ENCODE data around the gene SETD3. TPM values are rescaled to one million over a fixed set of nuclear protein-coding genes. Genes with fewer than 3 reads are reported as not detected.

Gene SETD3
- total and polyA plus RNA-seq, 2 donors = 39.0 to 83.6 TPM

GRCh38 chr14:99506276-99506675, 25.6 kb upstream of the SETD3 start:
- no peaks in the 10 kb centered on the region for H3K4me1 ChIP-seq (ENCODE audit: control insufficient read depth in 2 of 2, insufficient read depth in 2 of 2, low read length in 2 of 2)
- 95% methylated on average over 6 of the region's 6 CpGs for WGBS
- no peak overlapping the region for H3K4me3 ChIP-seq (ENCODE audit: low read length in 2 of 2)
- peaks cover 86 to 87% of the 10 kb centered on the region in 2 donors for H3K36me3 ChIP-seq (ENCODE audit: control insufficient read depth in 2 of 2, insufficient read depth in 2 of 2, low read length in 1 of 2)
- DNase-seq (ENCODE audit: low read depth in 6 of 9, low spot score in 9 of 9) = no peak
- H3K27ac ChIP-seq (ENCODE audit: low read depth in 1 of 2, low read length in 1 of 2) = no peak overlapping the region
- no peaks in the 10 kb centered on the region for H3K27me3 ChIP-seq (ENCODE audit: control insufficient read depth in 2 of 2, insufficient read depth in 1 of 2, low read length in 1 of 2)
- no peaks in the 10 kb centered on the region for H3K9me3 ChIP-seq (ENCODE audit: control insufficient read depth in 2 of 2, insufficient read depth in 1 of 2, low read length in 1 of 2)

GRCh38 chr14:99505089-99505488, 24.4 kb upstream of the SETD3 start:
- Histone ChIP-seq H3K4me3 (ENCODE audit: low read length in 2 of 2) (no peak overlapping the region), H3K27me3 (ENCODE audit: control insufficient read depth in 2 of 2, insufficient read depth in 1 of 2, low read length in 1 of 2) (no peaks in the 10 kb centered on the region), H3K36me3 (ENCODE audit: control insufficient read depth in 2 of 2, insufficient read depth in 2 of 2, low read length in 1 of 2) (peaks cover 82 to 87% of the 10 kb centered on the region in 2 donors), H3K4me1 (ENCODE audit: control insufficient read depth in 2 of 2, insufficient read depth in 2 of 2, low read length in 2 of 2) (no peaks in the 10 kb centered on the region), H3K9me3 (ENCODE audit: control insufficient read depth in 2 of 2, insufficient read depth in 1 of 2, low read length in 1 of 2) (no peaks in the 10 kb centered on the region), H3K27ac (ENCODE audit: low read depth in 1 of 2, low read length in 1 of 2) (no peak overlapping the region)
- WGBS = 94% methylated on average over 5 of the region's 5 CpGs
- DNase-seq (ENCODE audit: low read depth in 6 of 9, low spot score in 9 of 9) = no peak

GRCh38 chr14:99503848-99504453, 23.3 kb upstream of the SETD3 start:
- no peaks in the 10 kb centered on the region for H3K27me3 ChIP-seq (ENCODE audit: control insufficient read depth in 2 of 2, insufficient read depth in 1 of 2, low read length in 1 of 2)

DNA sequence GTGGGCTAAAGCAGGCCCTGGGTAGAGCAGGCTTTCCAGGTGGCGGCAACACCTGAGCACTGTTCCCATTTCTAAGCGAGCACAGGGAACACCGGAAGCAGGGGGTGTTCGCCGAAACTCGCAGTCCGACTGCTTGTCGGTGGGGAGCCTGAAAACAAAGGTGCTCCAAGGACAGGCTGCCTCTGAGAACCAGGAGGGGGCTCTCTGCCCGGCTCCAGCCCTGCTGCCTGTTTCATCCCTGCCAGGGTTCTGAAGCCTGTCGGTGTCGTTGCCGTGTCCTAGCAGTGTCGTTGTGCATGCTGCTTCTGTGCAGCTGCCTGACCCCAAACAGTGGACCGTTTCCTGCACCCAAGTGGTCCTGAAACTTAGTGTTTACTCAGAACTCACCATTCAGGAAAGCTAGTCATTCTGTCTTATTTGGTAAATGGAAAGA, 22.3 kb upstream of the SETD3 start:
- Histone ChIP-seq H3K4me3 (ENCODE audit: low read length in 2 of 2) (no peak overlapping the region), H3K36me3 (ENCODE audit: control insufficient read depth in 2 of 2, insufficient read depth in 2 of 2, low read length in 1 of 2) (peaks cover 71 to 76% of the 10 kb centered on the region in 2 donors), H3K27ac (ENCODE audit: low read depth in 1 of 2, low read length in 1 of 2) (no peak overlapping the region), H3K27me3 (ENCODE audit: control insufficient read depth in 2 of 2, insufficient read depth in 1 of 2, low read length in 1 of 2) (no peaks in the 10 kb centered on the region), H3K4me1 (ENCODE audit: control insufficient read depth in 2 of 2, insufficient read depth in 2 of 2, low read length in 2 of 2) (no peaks in the 10 kb centered on the region), H3K9me3 (ENCODE audit: control insufficient read depth in 2 of 2, insufficient read depth in 1 of 2, low read length in 1 of 2) (no peaks in the 10 kb centered on the region)
- WGBS = 96% methylated on average over 14 of the region's 14 CpGs
- no peak for DNase-seq (ENCODE audit: low read depth in 6 of 9, low spot score in 9 of 9)

More at GRCh38 chr14:99503848-99504453, 23.3 kb upstream of the SETD3 start:
- no peak overlapping the region for H3K4me3 ChIP-seq (ENCODE audit: low read length in 2 of 2)
- H3K4me1 ChIP-seq (ENCODE audit: control insufficient read depth in 2 of 2, insufficient read depth in 2 of 2, low read length in 2 of 2) = no peaks in the 10 kb centered on the region
- H3K9me3 ChIP-seq (ENCODE audit: control insufficient read depth in 2 of 2, insufficient read depth in 1 of 2, low read length in 1 of 2) = no peaks in the 10 kb centered on the region
- WGBS = 97% methylated on average over 4 of the region's 4 CpGs
- DNase-seq (ENCODE audit: low read depth in 6 of 9, low spot score in 9 of 9) = no peak
- peaks cover 71 to 77% of the 10 kb centered on the region in 2 donors for H3K36me3 ChIP-seq (ENCODE audit: control insufficient read depth in 2 of 2, insufficient read depth in 2 of 2, low read length in 1 of 2)
- no peak overlapping the region for H3K27ac ChIP-seq (ENCODE audit: low read depth in 1 of 2, low read length in 1 of 2)

- H3K4me3 ChIP-seq (ENCODE audit: low read length in 2 of 2) = no peak overlapping the region
- WGBS = 98% methylated on average over 3 of the region's 3 CpGs
- H3K27me3 ChIP-seq (ENCODE audit: control insufficient read depth in 2 of 2, insufficient read depth in 1 of 2, low read length in 1 of 2) = no peaks in the 10 kb centered on the region
- no peaks in the 10 kb centered on the region for H3K9me3 ChIP-seq (ENCODE audit: control insufficient read depth in 2 of 2, insufficient read depth in 1 of 2, low read length in 1 of 2)
- H3K36me3 ChIP-seq (ENCODE audit: control insufficient read depth in 2 of 2, insufficient read depth in 2 of 2, low read length in 1 of 2) = peaks cover 54 to 70% of the 10 kb centered on the region in 2 donors
- no peaks in the 10 kb centered on the region for H3K4me1 ChIP-seq (ENCODE audit: control insufficient read depth in 2 of 2, insufficient read depth in 2 of 2, low read length in 2 of 2)
- DNase-seq (ENCODE audit: low read depth in 6 of 9, low spot score in 9 of 9) = no peak
- no peak overlapping the region for H3K27ac ChIP-seq (ENCODE audit: low read depth in 1 of 2, low read length in 1 of 2)
Measured at GRCh38 chr14:99497894-99498293, 17.2 kb upstream of the SETD3 start.

GRCh38 chr14:99497341-99497740, 16.7 kb upstream of the SETD3 start:
- Histone ChIP-seq H3K27me3 (ENCODE audit: control insufficient read depth in 2 of 2, insufficient read depth in 1 of 2, low read length in 1 of 2) (no peaks in the 10 kb centered on the region), H3K4me1 (ENCODE audit: control insufficient read depth in 2 of 2, insufficient read depth in 2 of 2, low read length in 2 of 2) (no peaks in the 10 kb centered on the region), H3K36me3 (ENCODE audit: control insufficient read depth in 2 of 2, insufficient read depth in 2 of 2, low read length in 1 of 2) (peaks cover 54 to 69% of the 10 kb centered on the region in 2 donors), H3K9me3 (ENCODE audit: control insufficient read depth in 2 of 2, insufficient read depth in 1 of 2, low read length in 1 of 2) (no peaks in the 10 kb centered on the region), H3K4me3 (ENCODE audit: low read length in 2 of 2) (no peak overlapping the region), H3K27ac (ENCODE audit: low read depth in 1 of 2, low read length in 1 of 2) (no peak overlapping the region)
- WGBS = 95% methylated on average over 2 of the region's 2 CpGs
- DNase-seq (ENCODE audit: low read depth in 6 of 9, low spot score in 9 of 9) = no peak

DNA sequence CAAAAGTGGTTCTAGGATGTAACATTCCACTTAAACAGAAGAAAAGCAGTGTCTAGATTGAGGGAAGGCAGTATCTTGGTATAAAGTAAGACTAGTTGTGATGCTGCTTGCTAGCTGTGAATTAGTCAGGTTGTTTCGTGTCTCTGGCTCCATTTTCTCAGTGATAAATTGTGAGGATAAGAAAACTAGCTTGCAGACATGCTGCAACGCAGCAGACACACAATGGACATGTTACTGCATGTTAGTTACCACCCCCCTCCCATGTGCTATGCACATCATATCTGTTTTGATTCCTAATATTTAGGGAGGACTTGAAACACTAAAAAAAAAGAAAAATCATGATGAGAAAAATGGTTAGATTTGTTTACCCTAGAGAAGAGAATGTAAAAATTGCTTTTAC, 3.4 kb upstream of the SETD3 start:
- DNase-seq (ENCODE audit: low read depth in 6 of 9, low spot score in 9 of 9) = no peak
- H3K4me1 ChIP-seq (ENCODE audit: control insufficient read depth in 2 of 2, insufficient read depth in 2 of 2, low read length in 2 of 2) = peaks cover 4 to 10% of the 10 kb centered on the region in 2 donors
- no peak overlapping the region for H3K27ac ChIP-seq (ENCODE audit: low read depth in 1 of 2, low read length in 1 of 2)
- no peaks in the 10 kb centered on the region for H3K9me3 ChIP-seq (ENCODE audit: control insufficient read depth in 2 of 2, insufficient read depth in 1 of 2, low read length in 1 of 2)
- H3K36me3 ChIP-seq (ENCODE audit: control insufficient read depth in 2 of 2, insufficient read depth in 2 of 2, low read length in 1 of 2) = no peaks in the 10 kb centered on the region
- 94% methylated on average over 2 of the region's 2 CpGs for WGBS
- H3K27me3 ChIP-seq (ENCODE audit: control insufficient read depth in 2 of 2, insufficient read depth in 1 of 2, low read length in 1 of 2) = no peaks in the 10 kb centered on the region
- no peak overlapping the region for H3K4me3 ChIP-seq (ENCODE audit: low read length in 2 of 2)

GRCh38 chr14:99481745-99482099, 1.1 kb upstream of the SETD3 start:
- Histone ChIP-seq H3K9me3 (ENCODE audit: control insufficient read depth in 2 of 2, insufficient read depth in 1 of 2, low read length in 1 of 2) (no peaks in the 10 kb centered on the region), H3K4me1 (ENCODE audit: control insufficient read depth in 2 of 2, insufficient read depth in 2 of 2, low read length in 2 of 2) (peaks cover 6 to 12% of the 10 kb centered on the region in 2 donors), H3K4me3 (ENCODE audit: low read length in 2 of 2) (peak overlapping the region; percentile 68 to 96), H3K27ac (ENCODE audit: low read depth in 1 of 2, low read length in 1 of 2) (peak overlapping the region; percentile 86 to 92), H3K36me3 (ENCODE audit: control insufficient read depth in 2 of 2, insufficient read depth in 2 of 2, low read length in 1 of 2) (no peaks in the 10 kb centered on the region), H3K27me3 (ENCODE audit: control insufficient read depth in 2 of 2, insufficient read depth in 1 of 2, low read length in 1 of 2) (no peaks in the 10 kb centered on the region)
- peak in 6 of 9 donors; percentile 21 to 53 (median 25) for DNase-seq (ENCODE audit: low read depth in 6 of 9, low spot score in 9 of 9)
- under 1% methylated on average over 17 of the region's 17 CpGs for WGBS

DNA sequence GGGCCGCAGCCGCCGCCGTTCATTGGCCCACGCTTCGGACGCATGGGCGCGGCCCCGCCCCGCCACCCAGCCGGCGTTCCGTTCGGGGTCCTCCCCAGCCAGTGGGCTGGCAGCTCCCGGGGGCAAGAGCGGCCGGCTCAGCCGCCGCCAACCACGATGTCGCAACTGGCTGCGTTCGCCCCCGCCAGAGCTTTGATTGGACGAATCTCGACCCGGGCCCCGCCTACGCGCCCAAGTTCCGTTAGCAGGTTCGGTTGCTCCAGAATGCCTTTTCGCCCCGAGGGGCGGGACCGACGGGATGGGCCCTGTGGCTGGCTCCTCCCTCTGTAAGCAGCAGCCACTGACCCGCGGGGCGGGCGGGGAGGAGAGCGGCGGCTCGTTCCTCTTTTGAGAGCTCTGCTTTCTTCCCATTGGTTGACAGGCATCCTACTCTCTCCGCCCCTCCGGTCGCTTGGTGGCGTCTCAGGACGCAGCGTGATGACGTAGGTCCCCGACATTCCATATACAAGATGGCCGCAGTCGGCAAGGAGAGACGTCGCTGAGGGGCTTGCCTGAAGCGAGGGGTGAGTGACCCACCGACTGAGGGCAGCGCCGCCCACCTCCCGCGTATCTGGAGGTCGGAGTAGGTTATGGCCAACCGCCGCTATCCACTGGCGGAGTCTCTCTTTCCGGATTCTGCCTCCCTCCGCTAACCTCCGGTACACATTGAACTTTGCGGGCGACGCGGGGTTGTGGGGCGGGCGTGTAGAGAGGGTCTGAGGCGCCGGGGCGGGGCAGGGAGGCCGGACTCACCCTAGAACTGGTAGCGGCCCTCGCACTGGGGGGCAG, 472 bp upstream of the SETD3 start, which contains the start of gene CCNK:
CCNK (plus strand) TSS at position 493 of the 828 bp plus-strand sequence. CDS start 11,269 bp downstream, outside the sequence.
- under 1% methylated on average over 82 of the region's 82 CpGs for WGBS
- Histone ChIP-seq H3K27me3 (ENCODE audit: control insufficient read depth in 2 of 2, insufficient read depth in 1 of 2, low read length in 1 of 2) (no peaks in the 10 kb centered on the region), H3K4me1 (ENCODE audit: control insufficient read depth in 2 of 2, insufficient read depth in 2 of 2, low read length in 2 of 2) (peaks cover 6 to 12% of the 10 kb centered on the region in 2 donors), H3K36me3 (ENCODE audit: control insufficient read depth in 2 of 2, insufficient read depth in 2 of 2, low read length in 1 of 2) (no peaks in the 10 kb centered on the region), H3K9me3 (ENCODE audit: control insufficient read depth in 2 of 2, insufficient read depth in 1 of 2, low read length in 1 of 2) (no peaks in the 10 kb centered on the region), H3K4me3 (ENCODE audit: low read length in 2 of 2) (peak within 1 kb of the TSS; percentile 68 to 96), H3K27ac (ENCODE audit: low read depth in 1 of 2, low read length in 1 of 2) (peak within 1 kb of the TSS; percentile 86 to 92)
- peak; percentile 98 to 100 (median 100) for DNase-seq (ENCODE audit: low read depth in 6 of 9, low spot score in 9 of 9)
